ENCODE measurements around the gene TRAPPC12.

TRAPPC12 gene

DNA sequence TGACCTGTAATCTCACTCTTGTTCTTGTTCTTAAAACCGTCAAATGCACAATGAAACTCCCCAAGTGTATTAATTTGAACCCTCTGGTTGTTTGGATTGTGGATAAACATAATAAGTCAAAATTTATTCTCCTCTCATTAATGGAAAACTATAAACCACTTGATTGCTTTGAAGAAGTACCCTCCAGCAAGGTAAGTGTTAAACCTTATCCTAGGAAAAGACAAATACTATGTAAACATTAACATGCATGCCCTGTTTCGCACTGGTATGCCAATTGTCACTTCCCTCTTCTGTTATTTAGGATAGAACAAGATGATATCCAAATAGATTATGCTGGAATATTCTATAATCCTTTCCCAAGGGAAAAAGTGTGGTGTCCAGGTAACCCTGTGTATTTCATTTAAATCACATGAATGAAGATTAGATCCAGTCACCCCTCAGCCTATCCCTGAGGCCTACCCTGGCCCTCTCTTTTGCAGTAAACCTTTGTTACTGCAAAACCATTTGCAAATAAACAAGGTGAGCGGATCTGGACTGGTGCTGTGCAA lies 138.5 kb downstream of the TRAPPC12 start:
- FAIRE-seq (no peak), DNase-seq (ENCODE audit: insufficient read length) (no peak)
- TF ChIP-seq POLR2AphosphoS5 (IDR thresholded peaks at IDR 0.05; ENCODE audit: low read depth, low read length) (no peak), TAF1 (IDR thresholded peaks at IDR 0.05; ENCODE audit: borderline replicate concordance, low read depth, low read length) (no peak), POLR2A (IDR thresholded peaks at IDR 0.05; ENCODE audit: low read depth, low read length) (no peak)

GRCh38 chr2:3518496-3519254 lies 139.2 kb downstream of the TRAPPC12 start:
- TF ChIP-seq POLR2A (IDR thresholded peaks at IDR 0.05; ENCODE audit: low read depth, low read length) (peak; percentile 84), POLR2AphosphoS5 (IDR thresholded peaks at IDR 0.05; ENCODE audit: low read depth, low read length) (peak; percentile 92), TAF1 (IDR thresholded peaks at IDR 0.05; ENCODE audit: borderline replicate concordance, low read depth, low read length) (peak; percentile 19; the same call in 1 of the 2 replicates)
- peak; percentile 95 for FAIRE-seq

DNA sequence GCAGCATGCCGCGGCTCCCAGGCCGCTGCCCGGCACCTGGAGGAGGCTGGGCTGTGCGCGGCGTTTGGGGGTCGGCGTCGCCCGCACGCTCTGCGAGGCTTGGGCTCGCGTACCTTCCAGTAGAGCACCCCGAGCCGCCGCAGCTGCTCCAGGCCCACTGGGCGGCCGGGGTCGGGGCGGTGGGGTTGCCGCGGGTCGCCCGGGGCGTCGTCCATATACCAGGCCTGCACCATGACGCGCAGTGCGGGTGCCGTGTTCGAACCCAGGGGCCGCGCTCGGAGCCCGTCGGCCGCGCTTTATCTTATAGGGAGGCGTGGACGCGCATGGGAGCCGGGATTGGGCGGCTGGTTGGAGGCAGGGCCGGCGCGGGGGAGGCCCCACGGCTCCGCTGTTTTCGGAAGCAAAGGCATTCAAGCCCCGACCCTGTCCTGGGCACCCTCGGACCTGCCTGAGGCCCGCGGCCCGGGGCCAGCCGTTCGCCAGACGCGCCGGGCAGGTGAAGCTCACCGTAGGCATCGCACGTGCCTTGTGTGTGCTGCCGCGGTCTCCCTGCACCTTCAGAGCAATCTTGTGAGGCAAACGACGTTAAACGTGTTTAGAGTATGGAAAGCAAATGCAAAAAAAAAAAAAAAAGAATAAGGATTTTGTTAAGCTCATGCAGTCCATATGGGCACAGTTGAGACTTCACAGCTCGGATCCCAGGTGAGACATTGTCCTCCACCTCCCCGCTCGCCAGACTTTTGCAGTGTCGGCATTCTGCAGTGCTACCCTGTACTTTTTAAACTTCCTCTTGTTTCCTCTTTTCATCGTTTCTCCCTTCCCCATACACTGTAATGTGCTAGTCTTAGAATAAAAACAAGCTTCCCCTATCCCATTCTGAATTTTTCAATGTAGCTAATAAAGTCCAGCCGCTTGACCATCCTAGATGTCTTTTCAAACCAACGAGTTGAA lies 140.0 kb downstream of the TRAPPC12 start, which contains the start of gene ADI1:
ADI1 (minus strand) TSS at position 277 of the 951 bp plus-strand sequence; CDS start at position 233, 44 bp downstream.
- no peak for FAIRE-seq
- TF ChIP-seq TAF1 (IDR thresholded peaks at IDR 0.05; ENCODE audit: borderline replicate concordance, low read depth, low read length): 0 out of 2 replicates have a peak, but pooled peaks have one; percentile 10
- TF ChIP-seq POLR2A (IDR thresholded peaks at IDR 0.05; ENCODE audit: low read depth, low read length): peak; percentile 73; the same call in 1 of the 2 replicates
- no peak; the same call in 1 of the 2 replicates for TF ChIP-seq POLR2AphosphoS5 (IDR thresholded peaks at IDR 0.05; ENCODE audit: low read depth, low read length)
- DNase-seq (ENCODE audit: insufficient read length): peak; percentile 69

More at GRCh38 chr2:3518496-3519254, 139.2 kb downstream of the TRAPPC12 start:
- peak; percentile 98 for DNase-seq (ENCODE audit: insufficient read length)

DNA sequence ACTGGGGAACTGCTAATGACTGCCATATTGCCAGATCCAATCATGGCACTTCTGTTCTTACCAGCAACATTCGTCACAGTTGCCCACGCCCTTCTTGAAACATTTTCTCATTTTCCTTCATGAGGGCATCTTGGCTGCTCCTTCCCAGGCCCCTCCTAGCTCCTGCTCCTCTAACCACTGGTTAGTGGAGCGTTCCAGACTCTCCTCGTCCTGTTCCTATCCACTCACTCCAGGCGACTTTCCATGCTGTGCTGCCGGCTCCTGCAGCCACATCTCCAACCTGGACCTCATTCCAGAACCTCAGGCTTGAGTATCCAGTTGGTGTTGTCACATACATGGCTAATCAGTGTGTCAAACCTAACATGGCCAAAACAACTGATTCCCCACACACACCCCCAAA lies 141.1 kb downstream of the TRAPPC12 start:
- FAIRE-seq (no peak), DNase-seq (ENCODE audit: insufficient read length) (no peak)
- TF ChIP-seq POLR2A (IDR thresholded peaks at IDR 0.05; ENCODE audit: low read depth, low read length) (no peak), POLR2AphosphoS5 (IDR thresholded peaks at IDR 0.05; ENCODE audit: low read depth, low read length) (no peak), TAF1 (IDR thresholded peaks at IDR 0.05; ENCODE audit: borderline replicate concordance, low read depth, low read length) (no peak)

DNA sequence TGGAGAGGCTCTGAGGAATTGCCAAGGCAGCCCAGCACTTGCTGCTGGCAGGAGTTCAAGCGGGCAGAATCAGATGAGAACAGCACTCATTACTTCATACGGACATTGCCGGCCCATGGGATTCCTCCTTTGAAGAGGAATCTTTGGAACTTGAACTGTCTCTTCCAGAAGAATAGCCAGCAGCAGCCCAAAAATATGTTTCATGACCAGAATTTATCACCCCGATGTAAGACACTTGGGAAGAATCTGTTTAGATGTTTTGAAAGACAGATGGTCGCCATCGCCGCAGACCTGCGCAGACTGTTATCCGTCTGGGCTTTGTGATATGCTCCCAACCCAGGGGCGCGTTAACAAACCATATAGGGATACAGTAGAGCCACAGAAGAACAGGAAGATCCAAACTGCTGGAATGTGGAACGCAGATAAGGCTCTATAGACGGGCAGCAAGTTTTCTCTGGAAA lies 143.5 kb downstream of the TRAPPC12 start:
- TF ChIP-seq POLR2A (IDR thresholded peaks at IDR 0.05; ENCODE audit: low read depth, low read length): no peak
- TF ChIP-seq POLR2AphosphoS5 (IDR thresholded peaks at IDR 0.05; ENCODE audit: low read depth, low read length): no peak
- TF ChIP-seq TAF1 (IDR thresholded peaks at IDR 0.05; ENCODE audit: borderline replicate concordance, low read depth, low read length): no peak
- no peak for FAIRE-seq
- no peak for DNase-seq (ENCODE audit: insufficient read length)

DNA sequence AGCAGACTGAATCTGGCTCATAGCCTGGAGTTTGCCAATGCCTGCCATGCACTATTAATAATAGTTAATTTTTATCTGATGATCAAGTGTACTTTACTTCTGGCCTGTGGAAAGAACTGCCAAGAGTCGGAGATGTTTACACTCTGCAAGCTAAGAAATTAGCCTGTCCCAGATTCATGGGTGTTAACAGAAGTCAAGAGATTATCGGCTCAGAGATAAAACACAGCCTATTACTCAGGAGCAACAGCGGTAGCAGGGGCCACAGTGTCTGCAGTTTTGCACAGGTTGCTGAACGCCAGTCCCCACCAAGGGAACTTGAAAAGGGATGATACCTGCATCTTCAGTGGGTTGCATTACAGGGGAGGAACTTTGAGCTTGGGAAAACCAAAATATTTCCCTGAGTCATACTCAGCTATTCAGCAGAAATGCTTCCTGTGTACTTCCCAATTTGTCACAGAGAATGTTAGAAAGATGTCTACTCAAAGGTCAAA lies 144.1 kb downstream of the TRAPPC12 start:
- DNase-seq (ENCODE audit: insufficient read length) (no peak), FAIRE-seq (no peak)
- TF ChIP-seq POLR2AphosphoS5 (IDR thresholded peaks at IDR 0.05; ENCODE audit: low read depth, low read length) (no peak), POLR2A (IDR thresholded peaks at IDR 0.05; ENCODE audit: low read depth, low read length) (no peak), TAF1 (IDR thresholded peaks at IDR 0.05; ENCODE audit: borderline replicate concordance, low read depth, low read length) (no peak)

GRCh38 chr2:3526871-3527270 lies 147.4 kb downstream of the TRAPPC12 start:
- DNase-seq (ENCODE audit: insufficient read length): no peak
- FAIRE-seq: no peak
- TF ChIP-seq POLR2A (IDR thresholded peaks at IDR 0.05; ENCODE audit: low read depth, low read length): no peak
- TF ChIP-seq TAF1 (IDR thresholded peaks at IDR 0.05; ENCODE audit: borderline replicate concordance, low read depth, low read length): no peak

- FAIRE-seq (no peak), DNase-seq (ENCODE audit: insufficient read length) (no peak)
- no peak for TF ChIP-seq TAF1 (IDR thresholded peaks at IDR 0.05; ENCODE audit: borderline replicate concordance, low read depth, low read length)
- no peak for TF ChIP-seq POLR2AphosphoS5 (IDR thresholded peaks at IDR 0.05; ENCODE audit: low read depth, low read length)
- TF ChIP-seq POLR2A (IDR thresholded peaks at IDR 0.05; ENCODE audit: low read depth, low read length): no peak
Measured at GRCh38 chr2:3527886-3528785, 148.6 kb downstream of the TRAPPC12 start.

Measured in GM12892 (cell line).